Nephron (organoid): ENCODE results near the gene BIRC5.

Experiments
- H3K27ac Mint-ChIP-seq, 3 experiments: 2 replicates each; pipeline ENCODE4 v1.8.0; 2020; ENCODE audit warnings: mixed read lengths in 3 of 3, mild to moderate bottlenecking in 2 of 3, moderate library complexity in 1 of 3
- H3K27me3 Mint-ChIP-seq: 2 replicates; pipeline ENCODE4 v1.8.0; 2021; ENCODE audit warnings: low read depth, mild to moderate bottlenecking, moderate library complexity, mixed read lengths
- H3K36me3 Mint-ChIP-seq: 2 replicates; pipeline ENCODE4 v1.8.0; 2020; ENCODE audit warnings: low read depth, mixed read lengths
- H3K4me1 Mint-ChIP-seq: 2 replicates; pipeline ENCODE4 v1.8.0; 2020; ENCODE audit warnings: mixed read lengths
- H3K4me3 Mint-ChIP-seq, 3 experiments: 2 replicates each; pipeline ENCODE4 v1.8.0; 2020; ENCODE audit warnings: mild to moderate bottlenecking in 3 of 3, mixed read lengths in 3 of 3, moderate library complexity in 2 of 3
- H3K9me3 Mint-ChIP-seq: 2 replicates; pipeline ENCODE4 v1.8.0; 2020; ENCODE audit warnings: mixed read lengths
- CTCF ChIP-seq, 3 experiments: fragments of 200-600 bp; sonication (generic); IDR thresholded peaks; one replicate each; pipeline ENCODE4 v1.5.0; 2021; ENCODE audit warnings: antibody characterized with exemption in 3 of 3; ENCODE audit not compliant: unreplicated experiment in 3 of 3

Gene BIRC5

GRCh38 chr17:78253946-78254672 lies 40.1 kb downstream of the BIRC5 start:
- peaks cover 20% of the 10 kb centered on the region for H3K4me1 Mint-ChIP-seq
- H3K27me3 Mint-ChIP-seq, result peaks cover 6% of the 10 kb centered on the region
- H3K9me3 Mint-ChIP-seq, result no peaks in the 10 kb centered on the region
- peak overlapping the region; percentile 33 to 92 (median 90) for H3K27ac Mint-ChIP-seq
- no peak for TF ChIP-seq CTCF (IDR thresholded peaks at IDR 0.05; ENCODE audit: unreplicated experiment in 3 of 3)
- no peaks in the 10 kb centered on the region for H3K36me3 Mint-ChIP-seq
- peak overlapping the region; percentile 69 to 83 (median 79) for H3K4me3 Mint-ChIP-seq

- TF ChIP-seq CTCF (IDR thresholded peaks at IDR 0.05; ENCODE audit: unreplicated experiment in 3 of 3), result no peak
- Mint-ChIP-seq H3K36me3 (no peaks in the 10 kb centered on the region), H3K9me3 (no peaks in the 10 kb centered on the region), H3K27ac (peak overlapping the region in 2 of 3 experiments; percentile 81 to 90), H3K4me1 (peaks cover 28% of the 10 kb centered on the region), H3K4me3 (peak overlapping the region; percentile 69 to 79 (median 75)), H3K27me3 (peaks cover 6% of the 10 kb centered on the region)
These were observed 41.1 kb downstream of the BIRC5 start for GRCh38 chr17:78255029-78255656.

GRCh38 chr17:78255953-78256706 lies 42.1 kb downstream of the BIRC5 start:
- Mint-ChIP-seq H3K4me3 (peak overlapping the region; percentile 69 to 79 (median 71)), H3K9me3 (no peaks in the 10 kb centered on the region)

GRCh38 chr17:78256707-78257591 lies 42.9 kb downstream of the BIRC5 start:
- H3K36me3 Mint-ChIP-seq, result no peaks in the 10 kb centered on the region
- H3K4me3 Mint-ChIP-seq, result peak overlapping the region; percentile 25 to 64 (median 59)
- peaks cover 33% of the 10 kb centered on the region for H3K4me1 Mint-ChIP-seq
- H3K27ac Mint-ChIP-seq, result peak overlapping the region; percentile 58 to 93 (median 81)
- H3K9me3 Mint-ChIP-seq, result no peaks in the 10 kb centered on the region
- peaks cover 6% of the 10 kb centered on the region for H3K27me3 Mint-ChIP-seq
- no peak for TF ChIP-seq CTCF (IDR thresholded peaks at IDR 0.05; ENCODE audit: unreplicated experiment in 3 of 3)

More at GRCh38 chr17:78255953-78256706, 42.1 kb downstream of the BIRC5 start:
- peaks cover 6% of the 10 kb centered on the region for H3K27me3 Mint-ChIP-seq
- peak overlapping the region; percentile 38 to 90 (median 81) for H3K27ac Mint-ChIP-seq
- peaks cover 33% of the 10 kb centered on the region for H3K4me1 Mint-ChIP-seq
- TF ChIP-seq CTCF (IDR thresholded peaks at IDR 0.05; ENCODE audit: unreplicated experiment in 3 of 3), result no peak
- no peaks in the 10 kb centered on the region for H3K36me3 Mint-ChIP-seq

- TF ChIP-seq CTCF (IDR thresholded peaks at IDR 0.05; ENCODE audit: unreplicated experiment in 3 of 3), result no peak
- no peaks in the 10 kb centered on the region for H3K36me3 Mint-ChIP-seq
- H3K4me3 Mint-ChIP-seq, result peak overlapping the region; percentile 33 to 63 (median 61)
- H3K27ac Mint-ChIP-seq, result peak overlapping the region; percentile 58 to 93 (median 81)
- peaks cover 6% of the 10 kb centered on the region for H3K27me3 Mint-ChIP-seq
- no peaks in the 10 kb centered on the region for H3K9me3 Mint-ChIP-seq
- peaks cover 33% of the 10 kb centered on the region for H3K4me1 Mint-ChIP-seq
These were observed 43.8 kb downstream of the BIRC5 start for GRCh38 chr17:78257810-78258322.
